RWPE2 (cell line): ENCODE data around the gene FOXF1.

ENCODE experiments used
- ATAC-seq: fragments of 200-7000 bp; cut with Tn5 transposase; 3 replicates; pipeline ENCODE4 v1.9.1; 2021; ENCODE audit warnings: low read depth
- DNase-seq: peaks from one replicate; pipeline ENCODE4 v3.0.0-alpha.2; 2020; ENCODE audit warnings: low spot score
- H3K27ac ChIP-seq: fragments of 450-650 bp; 2 replicates; pipeline ENCODE4 v1.5.1; 2017; ENCODE audit warnings: mild to moderate bottlenecking; ENCODE audit not compliant: poor library complexity, severe bottlenecking
- H3K27me3 ChIP-seq: fragments of 250-450 bp; sonication (Bioruptor Pico); 2 replicates; pipeline ENCODE4 v1.5.1; 2021; ENCODE audit warnings: mild to moderate bottlenecking, moderate library complexity; ENCODE audit not compliant: insufficient read depth, poor library complexity, severe bottlenecking
- H3K36me3 ChIP-seq: fragments of 250-450 bp; sonication (Bioruptor Pico); 2 replicates; pipeline ENCODE4 v1.5.1; 2020; ENCODE audit warnings: low read depth, mild to moderate bottlenecking, moderate library complexity
- H3K4me1 ChIP-seq: fragments of 250-450 bp; sonication (Bioruptor Pico); 2 replicates; pipeline ENCODE4 v1.5.1; 2021; ENCODE audit warnings: mild to moderate bottlenecking, moderate library complexity; ENCODE audit not compliant: insufficient read depth, poor library complexity, severe bottlenecking
- H3K4me3 ChIP-seq: fragments of 250-450 bp; sonication (Bioruptor Pico); 2 replicates; pipeline ENCODE4 v1.5.1; 2021; ENCODE audit warnings: mild to moderate bottlenecking, moderate library complexity; ENCODE audit not compliant: severe bottlenecking
- H3K9me3 ChIP-seq: fragments of 250-450 bp; sonication (Bioruptor Pico); 2 replicates; pipeline ENCODE4 v1.5.1; 2021; ENCODE audit warnings: mild to moderate bottlenecking, moderate library complexity; ENCODE audit not compliant: severe bottlenecking
- CTCF ChIP-seq: fragments of 450-650 bp; IDR thresholded peaks from one replicate; pipeline ENCODE4 v1.5.1; 2017; ENCODE audit warnings: mild to moderate bottlenecking, moderate library complexity; ENCODE audit not compliant: poor library complexity, severe bottlenecking

The FOXF1 gene

GRCh38 chr16:86541560-86541959 lies 31.2 kb downstream of the FOXF1 start:
- no peak for TF ChIP-seq CTCF
- Histone ChIP-seq H3K27ac (no peak overlapping the region), H3K27me3 (no peaks in the 10 kb centered on the region), H3K9me3 (no peaks in the 10 kb centered on the region), H3K4me1 (no peaks in the 10 kb centered on the region), H3K4me3 (no peak overlapping the region), H3K36me3 (peaks cover 76% of the 10 kb centered on the region)
- no peak for ATAC-seq
- DNase-seq, result no peak

- Histone ChIP-seq H3K4me3 (no peak overlapping the region), H3K9me3 (no peaks in the 10 kb centered on the region), H3K27ac (no peak overlapping the region), H3K4me1 (no peaks in the 10 kb centered on the region), H3K36me3 (peaks cover 79% of the 10 kb centered on the region), H3K27me3 (no peaks in the 10 kb centered on the region)
- ATAC-seq (no peak), DNase-seq (no peak)
- no peak for TF ChIP-seq CTCF
Measured at GRCh38 chr16:86542756-86543750, 32.7 kb downstream of the FOXF1 start.

- DNase-seq, result no peak
- H3K4me1 ChIP-seq, result no peaks in the 10 kb centered on the region
- peaks cover 71% of the 10 kb centered on the region for H3K36me3 ChIP-seq
- no peak for TF ChIP-seq CTCF
- no peaks in the 10 kb centered on the region for H3K27me3 ChIP-seq
- no peak overlapping the region for H3K27ac ChIP-seq
- H3K9me3 ChIP-seq, result no peaks in the 10 kb centered on the region
- no peak for ATAC-seq
- no peak overlapping the region for H3K4me3 ChIP-seq
Measured at GRCh38 chr16:86545481-86545880, 35.2 kb downstream of the FOXF1 start.

- H3K27me3 ChIP-seq, result no peaks in the 10 kb centered on the region
- H3K36me3 ChIP-seq, result peaks cover 71% of the 10 kb centered on the region
- H3K4me3 ChIP-seq, result no peak overlapping the region
- H3K4me1 ChIP-seq, result no peaks in the 10 kb centered on the region
- H3K9me3 ChIP-seq, result no peaks in the 10 kb centered on the region
- DNase-seq (no peak), ATAC-seq (no peak)
- no peak for TF ChIP-seq CTCF
- H3K27ac ChIP-seq, result no peak overlapping the region
Measured at GRCh38 chr16:86545954-86546637, 35.8 kb downstream of the FOXF1 start.
